Hepatocyte (in vitro differentiated cells): ENCODE measurements around the gene FAM156A.
"Not testable (repeated sequence)": the region's sequence is repeated elsewhere in the genome, so short reads cannot be mapped to it uniquely, and the experiment has no call there.

Experiments
- EZH2 ChIP-seq: fragments of 200-600 bp; sonication (generic); IDR thresholded peaks from 2 replicates; pipeline ENCODE4 v1.6.1; 2016; ENCODE audit warnings: antibody characterized with exemption, mild to moderate bottlenecking, borderline replicate concordance
- EZH2phosphoT487 ChIP-seq: fragments of 200-600 bp; sonication (generic); IDR thresholded peaks from one replicate; pipeline ENCODE4 v1.6.1; 2018; ENCODE audit warnings: antibody characterized with exemption, mild to moderate bottlenecking, low read depth, moderate library complexity; ENCODE audit not compliant: unreplicated experiment, severe bottlenecking
- TF ChIP-seq, protein P1 (sequence below): fragments of 200-600 bp; sonication (generic); IDR thresholded peaks from 2 replicates; pipeline ENCODE4 v1.5.1; 2016; ENCODE audit warnings: antibody characterized with exemption, mild to moderate bottlenecking; ENCODE audit not compliant: poor library complexity

DNA sequence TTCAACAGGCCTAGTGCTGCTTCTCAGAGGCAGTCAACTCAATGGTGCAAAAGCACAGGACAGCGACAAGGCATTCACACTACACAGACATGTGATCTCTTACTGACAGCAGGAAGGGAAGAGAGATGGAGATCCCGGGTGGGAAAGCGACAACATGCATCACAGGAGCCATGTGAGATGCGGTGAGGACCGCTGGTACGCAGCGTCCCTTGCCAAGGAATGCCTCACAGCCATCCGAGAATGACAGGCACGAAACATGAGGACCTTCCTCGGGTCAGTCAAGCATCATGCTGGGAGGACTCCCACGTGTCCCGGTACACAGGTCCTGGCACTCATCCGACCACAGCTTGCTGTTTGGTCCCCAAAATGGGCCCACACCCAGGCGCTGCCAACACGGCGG lies 10.8 kb downstream of the FAM156A start:
- not testable (repeated sequence) for TF ChIP-seq EZH2, EZH2phosphoT487
- TF ChIP-seq, protein P1, sequence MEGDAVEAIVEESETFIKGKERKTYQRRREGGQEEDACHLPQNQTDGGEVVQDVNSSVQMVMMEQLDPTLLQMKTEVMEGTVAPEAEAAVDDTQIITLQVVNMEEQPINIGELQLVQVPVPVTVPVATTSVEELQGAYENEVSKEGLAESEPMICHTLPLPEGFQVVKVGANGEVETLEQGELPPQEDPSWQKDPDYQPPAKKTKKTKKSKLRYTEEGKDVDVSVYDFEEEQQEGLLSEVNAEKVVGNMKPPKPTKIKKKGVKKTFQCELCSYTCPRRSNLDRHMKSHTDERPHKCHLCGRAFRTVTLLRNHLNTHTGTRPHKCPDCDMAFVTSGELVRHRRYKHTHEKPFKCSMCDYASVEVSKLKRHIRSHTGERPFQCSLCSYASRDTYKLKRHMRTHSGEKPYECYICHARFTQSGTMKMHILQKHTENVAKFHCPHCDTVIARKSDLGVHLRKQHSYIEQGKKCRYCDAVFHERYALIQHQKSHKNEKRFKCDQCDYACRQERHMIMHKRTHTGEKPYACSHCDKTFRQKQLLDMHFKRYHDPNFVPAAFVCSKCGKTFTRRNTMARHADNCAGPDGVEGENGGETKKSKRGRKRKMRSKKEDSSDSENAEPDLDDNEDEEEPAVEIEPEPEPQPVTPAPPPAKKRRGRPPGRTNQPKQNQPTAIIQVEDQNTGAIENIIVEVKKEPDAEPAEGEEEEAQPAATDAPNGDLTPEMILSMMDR, result not testable (repeated sequence)
